Spleen (tissue), 7 donors: ENCODE data around the gene PDE4B.

Source experiments
- CTCF ChIP-seq, 11 experiments: fragments of 200-600 bp in 7 of 11; fragments of 450-650 bp in 4 of 11; sonication (generic) in 4 of 11; IDR thresholded peaks in 8 of 11; conservative IDR thresholded peaks in 3 of 11; 1 replicate in 7 of 11; 2 replicates in 4 of 11; pipeline versions ENCODE4 v1.4.0 to v1.8.0; 2016 to 2021; ENCODE audit warnings: antibody characterized with exemption in 11 of 11, inconsistent platforms in 4 of 11, mild to moderate bottlenecking in 1 of 11
- POLR2A ChIP-seq, 3 donors: fragments of 450-650 bp; IDR thresholded peaks; one replicate each; pipeline ENCODE4 v1.5.1; 2017; ENCODE audit warnings: antibody characterized with exemption in 3 of 3, mild to moderate bottlenecking in 1 of 3
- donor health status: DM: no; HTN: no; CAD: no; lungs with moderate emphysema.
- donor health status: DM: no; HTN: no; CAD: no.
- donor health status: DM: no; HTN: no; CAD: no.

GRCh38 chr1:65821386-65821785, 28.7 kb downstream of the PDE4B start:
- no peak for TF ChIP-seq CTCF (IDR thresholded peaks at IDR 0.05 in 8 of 11, conservative IDR thresholded peaks at IDR 0.05 in 3 of 11)
- TF ChIP-seq POLR2A (IDR thresholded peaks at IDR 0.05), result no peak
